ENCODE data around the gene TUBB8.
"Not testable (repeated sequence)": the region's sequence is repeated elsewhere in the genome, so short reads cannot be mapped to it uniquely, and the experiment has no call there.

Gene TUBB8

DNA sequence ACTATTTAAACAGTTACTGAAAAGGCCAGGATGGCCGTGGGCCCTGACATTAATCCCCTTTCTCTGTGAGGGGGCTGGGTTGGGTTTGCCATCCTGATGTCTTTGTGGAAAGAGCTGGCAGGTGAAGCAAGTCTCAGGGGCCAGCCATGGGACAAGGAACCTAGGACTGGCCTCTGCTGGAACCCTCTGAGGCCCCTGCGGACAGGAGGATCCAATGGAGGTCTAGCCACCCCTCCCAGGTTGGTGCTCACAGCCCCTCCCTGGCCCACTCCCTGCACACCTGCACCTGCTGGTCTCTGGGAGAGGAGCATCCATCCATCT is 35.8 kb downstream of the TUBB8 start:
- DNase-seq, result not testable (repeated sequence)

DNA sequence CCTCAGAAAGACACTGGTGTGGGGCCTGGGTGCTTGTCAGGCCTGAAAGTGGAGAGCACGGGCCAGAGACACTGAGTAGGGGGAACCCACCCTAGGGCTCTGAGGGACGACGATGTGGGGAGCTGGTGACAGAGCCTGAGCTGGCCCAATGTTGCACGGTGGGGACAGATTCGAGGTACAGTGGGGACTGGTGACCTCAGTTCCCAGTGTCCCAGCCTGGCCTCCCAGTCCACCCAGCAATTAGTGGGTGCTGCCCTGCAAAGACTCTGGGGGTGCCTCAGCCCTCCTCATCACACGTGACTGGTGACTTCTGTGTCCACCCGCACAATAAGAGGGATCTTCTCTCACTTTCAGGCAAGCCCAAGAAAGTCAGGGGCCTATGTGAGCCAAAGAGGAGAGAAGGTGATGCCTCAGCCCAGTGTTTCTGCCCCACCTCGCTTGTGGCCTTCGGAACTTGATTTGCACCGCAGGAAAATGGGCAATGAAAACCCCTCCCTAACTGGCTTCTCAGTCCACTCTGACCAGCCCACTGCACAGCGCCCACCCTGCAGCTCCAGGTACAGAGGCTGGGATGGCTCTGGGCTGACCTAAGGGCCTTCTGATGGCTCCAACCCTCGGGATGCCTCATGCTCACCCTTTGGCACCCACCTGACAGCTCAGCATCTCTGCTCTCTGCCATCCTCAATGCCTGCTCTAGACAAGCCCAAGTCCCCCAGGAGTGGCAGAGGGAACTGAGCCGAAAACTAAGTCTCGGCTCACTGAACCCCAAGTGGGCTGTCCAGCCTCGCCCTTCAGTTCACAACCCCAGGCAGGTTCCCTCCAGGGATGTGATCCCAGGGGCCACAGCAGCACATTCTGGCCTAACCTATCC is 36.4 kb downstream of the TUBB8 start:
- DNase-seq, result not testable (repeated sequence)

DNA sequence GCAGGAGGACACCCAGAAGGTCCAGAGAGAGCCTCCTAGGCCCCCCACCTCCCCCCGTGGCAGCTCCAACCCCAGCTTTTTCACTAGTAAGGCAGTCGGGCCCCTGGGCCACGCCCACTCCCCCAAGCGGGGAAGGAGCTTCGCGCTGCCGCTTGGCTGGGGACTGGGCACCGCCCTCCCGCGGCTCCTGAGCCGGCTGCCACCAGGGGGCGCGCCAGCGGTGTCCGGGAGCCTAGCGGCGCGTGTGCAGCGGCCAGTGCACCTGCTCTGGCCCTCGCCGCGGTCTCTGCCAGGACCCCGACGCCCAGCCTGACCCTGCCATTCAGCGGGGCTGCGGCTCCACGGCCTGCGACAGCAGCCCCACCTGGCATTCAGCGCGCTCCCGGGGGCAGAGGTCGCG is 37.8 kb downstream of the TUBB8 start:
- not testable (repeated sequence) for DNase-seq

DNA sequence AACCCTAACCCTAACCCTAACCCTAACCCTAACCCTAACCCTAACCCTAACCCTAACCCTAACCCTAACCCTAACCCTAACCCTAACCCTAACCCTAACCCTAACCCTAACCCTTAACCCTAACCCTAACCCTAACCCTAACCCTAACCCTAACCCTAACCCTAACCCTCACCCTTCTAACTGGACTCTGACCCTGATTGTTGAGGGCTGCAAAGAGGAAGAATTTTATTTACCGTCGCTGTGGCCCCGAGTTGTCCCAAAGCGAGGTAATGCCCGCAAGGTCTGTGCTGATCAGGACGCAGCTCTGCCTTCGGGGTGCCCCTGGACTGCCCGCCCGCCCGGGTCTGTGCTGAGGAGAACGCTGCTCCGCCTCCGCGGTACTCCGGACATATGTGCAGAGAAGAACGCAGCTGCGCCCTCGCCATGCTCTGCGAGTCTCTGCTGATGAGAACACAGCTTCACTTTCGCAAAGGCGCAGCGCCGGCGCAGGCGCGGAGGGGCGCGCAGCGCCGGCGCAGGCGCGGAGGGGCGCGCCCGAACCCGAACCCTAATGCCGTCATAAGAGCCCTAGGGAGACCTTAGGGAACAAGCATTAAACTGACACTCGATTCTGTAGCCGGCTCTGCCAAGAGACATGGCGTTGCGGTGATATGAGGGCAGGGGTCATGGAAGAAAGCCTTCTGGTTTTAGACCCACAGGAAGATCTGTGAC is 38.7 kb downstream of the TUBB8 start:
- not testable (repeated sequence) for DNase-seq

Measured in NCI-H2171 treated with DMSO at 0.1 percent for 48 hours (cell line).